ENCODE measurements around the gene SLMAP.

SLMAP gene, protein sequence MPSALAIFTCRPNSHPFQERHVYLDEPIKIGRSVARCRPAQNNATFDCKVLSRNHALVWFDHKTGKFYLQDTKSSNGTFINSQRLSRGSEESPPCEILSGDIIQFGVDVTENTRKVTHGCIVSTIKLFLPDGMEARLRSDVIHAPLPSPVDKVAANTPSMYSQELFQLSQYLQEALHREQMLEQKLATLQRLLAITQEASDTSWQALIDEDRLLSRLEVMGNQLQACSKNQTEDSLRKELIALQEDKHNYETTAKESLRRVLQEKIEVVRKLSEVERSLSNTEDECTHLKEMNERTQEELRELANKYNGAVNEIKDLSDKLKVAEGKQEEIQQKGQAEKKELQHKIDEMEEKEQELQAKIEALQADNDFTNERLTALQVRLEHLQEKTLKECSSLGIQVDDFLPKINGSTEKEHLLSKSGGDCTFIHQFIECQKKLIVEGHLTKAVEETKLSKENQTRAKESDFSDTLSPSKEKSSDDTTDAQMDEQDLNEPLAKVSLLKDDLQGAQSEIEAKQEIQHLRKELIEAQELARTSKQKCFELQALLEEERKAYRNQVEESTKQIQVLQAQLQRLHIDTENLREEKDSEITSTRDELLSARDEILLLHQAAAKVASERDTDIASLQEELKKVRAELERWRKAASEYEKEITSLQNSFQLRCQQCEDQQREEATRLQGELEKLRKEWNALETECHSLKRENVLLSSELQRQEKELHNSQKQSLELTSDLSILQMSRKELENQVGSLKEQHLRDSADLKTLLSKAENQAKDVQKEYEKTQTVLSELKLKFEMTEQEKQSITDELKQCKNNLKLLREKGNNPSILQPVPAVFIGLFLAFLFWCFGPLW

GRCh38 chr3:57755741-57756527, at the start of gene SLMAP:
SLMAP (plus strand) TSS chr3:57756309; CDS start chr3:57757652, 1,343 bp downstream.
- DNase-seq (ENCODE audit: low read depth) = peak; percentile 97

DNA sequence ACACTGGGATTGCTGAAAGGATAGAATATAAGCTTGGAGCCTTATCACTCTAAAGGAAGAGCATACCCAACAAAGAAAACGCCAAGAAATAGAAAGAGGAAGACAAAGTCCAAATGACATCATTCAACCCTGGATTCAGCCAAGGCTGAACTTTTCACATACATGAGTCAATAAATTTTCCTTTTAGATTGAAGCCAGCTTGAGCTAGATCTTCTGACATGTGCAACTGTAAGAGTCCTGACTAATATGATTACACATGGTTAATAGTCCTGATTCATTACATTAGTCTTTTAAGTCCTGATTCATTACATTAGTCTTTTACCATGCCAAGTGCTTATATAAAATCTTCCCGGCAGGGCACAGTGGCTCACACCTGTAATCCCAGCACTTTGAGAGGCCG, 49.6 kb upstream of the SLMAP start:
- peak; percentile 88 for DNase-seq (ENCODE audit: low read depth)

- DNase-seq (ENCODE audit: low read depth) = no peak
These were observed 47.1 kb upstream of the SLMAP start for GRCh38 chr3:57709031-57709430.

DNA sequence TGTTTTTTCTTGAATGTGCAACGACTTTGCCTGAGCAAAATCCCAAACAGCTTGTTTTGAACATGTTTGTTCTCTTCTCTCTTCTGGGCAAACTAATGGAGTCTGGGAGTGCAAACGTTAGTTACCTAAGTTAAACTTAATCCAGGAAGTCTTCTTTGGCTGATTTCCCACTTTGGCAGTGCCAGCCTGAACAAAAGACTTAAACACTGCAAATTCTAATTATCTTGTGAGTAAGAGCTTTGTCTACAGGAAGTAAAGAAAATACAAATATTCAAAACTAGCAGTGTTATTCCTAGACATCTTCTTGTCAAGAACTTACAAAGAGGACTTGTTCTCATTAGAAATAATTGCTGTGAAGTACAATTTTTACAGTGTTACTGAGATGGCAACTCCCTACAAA, 46.5 kb upstream of the SLMAP start:
- no peak for DNase-seq (ENCODE audit: low read depth)

DNA sequence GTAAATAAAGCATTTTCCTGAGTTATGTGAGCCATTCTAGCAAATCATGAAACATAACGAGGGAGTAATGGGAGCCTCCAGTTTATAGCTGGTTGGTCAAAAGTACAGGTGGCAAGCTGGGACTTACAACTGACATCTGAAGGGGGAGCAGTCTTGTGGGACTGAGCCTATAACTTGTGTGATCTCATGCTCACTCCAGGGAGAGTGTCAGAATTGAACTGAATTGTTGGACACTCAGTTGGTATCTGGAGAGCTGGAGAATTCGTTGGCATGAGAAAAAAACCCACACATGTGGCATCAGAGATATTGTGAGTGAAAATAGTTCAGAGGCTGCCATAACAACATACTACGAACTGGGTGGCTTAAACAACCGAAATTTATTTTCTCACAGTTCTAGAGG, 40.4 kb upstream of the SLMAP start:
- no peak for DNase-seq (ENCODE audit: low read depth)

- no peak for DNase-seq (ENCODE audit: low read depth)
These were observed 38.8 kb upstream of the SLMAP start for GRCh38 chr3:57717205-57717868.

DNA sequence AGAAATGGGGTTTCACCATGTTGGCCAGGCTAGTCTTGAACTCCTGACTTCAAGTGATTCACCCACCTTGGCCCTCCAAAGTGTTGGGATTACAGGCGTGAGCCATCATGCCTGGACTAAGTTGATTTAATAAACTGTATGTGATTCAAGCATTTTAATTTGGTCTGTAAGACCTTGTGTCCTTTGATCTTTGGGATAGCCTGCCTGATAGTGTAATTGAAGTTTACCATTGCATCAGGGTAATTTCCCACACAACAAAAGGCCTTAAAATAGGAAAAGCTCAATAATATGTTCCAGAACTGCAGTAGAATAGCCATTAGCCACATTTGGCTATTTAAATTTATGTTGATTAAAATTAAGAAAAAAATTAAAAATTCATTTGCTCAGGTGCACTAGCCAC, 38.0 kb upstream of the SLMAP start:
- DNase-seq (ENCODE audit: low read depth) = no peak

- DNase-seq (ENCODE audit: low read depth) = no peak
These were observed 29.7 kb upstream of the SLMAP start for GRCh38 chr3:57726397-57726796.

DNA sequence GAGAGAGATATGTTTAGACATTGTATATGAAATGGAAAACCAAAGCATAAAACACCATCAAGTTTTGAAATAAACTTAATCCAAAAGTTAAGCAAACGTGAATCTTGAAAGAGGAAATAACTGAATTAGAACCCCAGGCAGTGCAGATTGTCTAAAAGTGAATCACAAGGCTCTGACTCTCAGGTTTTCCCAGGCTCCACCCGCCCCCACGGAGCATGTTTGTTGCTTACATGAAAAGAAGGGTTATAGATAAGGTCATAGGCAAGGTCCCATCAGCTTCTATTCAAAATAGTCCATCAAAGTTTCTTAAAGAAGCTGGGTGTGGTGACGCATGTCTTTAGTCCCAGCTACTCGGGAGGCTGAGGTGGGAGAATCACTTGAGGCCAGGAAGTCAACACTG, 29.0 kb upstream of the SLMAP start:
- DNase-seq (ENCODE audit: low read depth) = no peak

DNA sequence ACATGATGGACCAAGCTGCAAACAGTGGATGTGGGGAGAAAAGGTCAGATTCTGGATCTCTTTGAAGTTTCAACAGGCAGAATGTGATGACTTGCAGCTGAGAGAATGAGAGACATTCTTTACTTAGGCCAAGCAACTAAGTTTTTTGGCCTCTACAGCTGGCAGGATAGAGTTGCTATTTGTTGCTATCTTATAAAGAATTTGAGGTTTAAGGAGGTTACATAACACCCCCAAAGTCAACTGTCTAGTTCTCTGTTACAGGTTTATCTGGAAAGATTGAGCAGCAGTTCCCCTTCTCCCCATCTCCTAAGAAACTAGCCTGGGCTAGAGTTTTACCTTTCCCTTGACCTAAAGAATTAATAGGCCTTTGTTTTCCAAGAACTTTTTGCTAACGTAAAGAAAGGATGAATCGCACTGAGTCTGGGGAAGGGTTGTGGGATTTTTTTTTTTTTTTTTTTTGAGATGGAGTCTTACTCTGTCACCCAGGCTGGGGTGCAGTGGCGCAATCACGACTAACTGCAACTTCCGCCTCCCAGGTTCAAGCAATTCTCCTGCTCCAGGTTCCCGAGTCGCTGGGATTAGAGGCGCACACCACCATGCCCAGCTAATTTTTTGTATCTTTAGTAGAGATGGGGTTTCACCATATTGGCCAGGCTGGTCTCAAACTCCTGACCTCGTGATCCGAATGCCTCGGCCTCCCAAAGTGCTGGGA, 26.6 kb upstream of the SLMAP start:
- peak; percentile 7 for DNase-seq (ENCODE audit: low read depth)

- DNase-seq (ENCODE audit: low read depth) = no peak
These were observed 25.4 kb upstream of the SLMAP start for GRCh38 chr3:57730682-57731081.

- DNase-seq (ENCODE audit: low read depth) = no peak
These were observed 24.8 kb upstream of the SLMAP start for GRCh38 chr3:57731311-57731710.

- no peak for DNase-seq (ENCODE audit: low read depth)
These were observed 22.3 kb upstream of the SLMAP start for GRCh38 chr3:57733790-57734189.

DNA sequence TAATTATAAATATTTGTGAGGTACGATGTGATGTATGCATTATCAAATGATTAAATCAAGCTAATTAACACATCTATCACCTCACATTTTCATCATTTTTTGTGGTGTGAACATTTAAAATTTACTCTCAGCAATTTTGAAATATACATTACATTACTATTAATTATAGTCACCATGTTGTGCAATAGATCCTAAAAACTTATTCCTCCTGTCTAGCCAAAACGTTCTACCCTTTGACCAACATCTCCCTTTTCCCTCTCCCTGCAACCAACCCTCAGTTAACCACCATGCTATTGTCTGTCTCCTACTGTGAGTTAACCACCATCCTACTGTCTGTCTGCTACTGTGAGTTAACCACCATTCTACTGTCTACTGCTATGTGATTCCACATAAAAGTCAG, 20.7 kb upstream of the SLMAP start:
- DNase-seq (ENCODE audit: low read depth) = no peak

DNA sequence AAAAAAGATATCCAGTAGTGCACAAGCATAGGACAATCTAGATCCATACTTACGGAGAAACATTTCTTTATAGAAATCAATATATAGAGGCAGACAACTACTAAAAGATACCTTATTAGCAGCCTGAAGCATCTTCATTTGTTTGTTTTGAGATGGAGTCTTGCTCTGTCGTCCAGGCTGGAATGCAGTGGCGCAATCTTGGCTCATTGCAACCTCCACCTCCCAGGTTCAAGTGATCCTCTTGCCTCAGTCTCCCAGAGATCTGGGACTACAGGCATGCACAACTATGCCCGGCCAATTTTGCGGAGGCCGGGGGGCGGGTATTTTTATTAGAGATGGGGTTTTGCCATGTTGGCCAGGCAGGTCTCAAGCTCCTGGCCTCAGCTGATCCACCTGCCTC, 18.3 kb upstream of the SLMAP start:
- DNase-seq (ENCODE audit: low read depth) = no peak

- DNase-seq (ENCODE audit: low read depth) = no peak
These were observed 17.7 kb upstream of the SLMAP start for GRCh38 chr3:57738391-57738790.

GRCh38 chr3:57740027-57740426, 16.1 kb upstream of the SLMAP start:
- no peak for DNase-seq (ENCODE audit: low read depth)

DNA sequence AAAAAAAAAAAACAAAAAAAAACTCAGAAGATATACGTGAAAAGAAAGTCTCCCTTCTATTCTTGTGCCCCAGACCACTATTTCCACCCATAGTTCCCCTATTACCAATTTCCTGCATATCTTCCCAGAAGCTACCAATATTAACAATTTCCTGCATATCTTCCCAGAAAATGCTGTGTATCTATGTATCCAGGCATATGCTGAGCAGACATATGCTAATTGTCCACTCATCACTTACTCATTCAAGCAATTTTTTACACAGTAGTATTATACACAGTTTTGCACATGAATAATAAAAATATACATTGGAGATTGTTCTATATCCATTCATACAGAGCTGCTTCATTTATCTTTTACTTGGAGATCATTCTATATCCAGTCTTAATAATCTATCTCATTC, 12.6 kb upstream of the SLMAP start:
- DNase-seq (ENCODE audit: low read depth) = no peak

DNA sequence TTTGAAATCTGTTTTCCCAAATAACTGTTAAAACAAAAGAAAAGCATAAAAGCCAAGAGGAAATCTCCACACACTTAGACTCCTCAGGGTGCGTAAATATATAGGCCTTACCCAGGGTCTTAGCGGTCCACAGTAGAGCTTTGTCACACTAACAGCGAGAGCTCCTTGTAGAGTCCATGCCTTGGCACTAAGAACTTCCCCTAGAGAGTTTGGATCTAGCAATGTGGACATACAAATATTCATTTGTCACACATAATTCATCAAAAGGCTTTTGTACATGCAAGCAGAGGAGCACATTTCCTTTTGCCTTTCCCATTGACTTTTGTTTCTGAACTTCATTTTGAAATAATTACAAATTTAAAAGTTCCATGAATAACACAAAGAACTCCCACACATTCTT, 11.0 kb upstream of the SLMAP start:
- DNase-seq (ENCODE audit: low read depth) = no peak

- no peak for DNase-seq (ENCODE audit: low read depth)
These were observed 9.7 kb upstream of the SLMAP start for GRCh38 chr3:57746156-57747010.
